ENCODE measurements around the gene C1QTNF12.

- TF ChIP-seq, protein P1, sequence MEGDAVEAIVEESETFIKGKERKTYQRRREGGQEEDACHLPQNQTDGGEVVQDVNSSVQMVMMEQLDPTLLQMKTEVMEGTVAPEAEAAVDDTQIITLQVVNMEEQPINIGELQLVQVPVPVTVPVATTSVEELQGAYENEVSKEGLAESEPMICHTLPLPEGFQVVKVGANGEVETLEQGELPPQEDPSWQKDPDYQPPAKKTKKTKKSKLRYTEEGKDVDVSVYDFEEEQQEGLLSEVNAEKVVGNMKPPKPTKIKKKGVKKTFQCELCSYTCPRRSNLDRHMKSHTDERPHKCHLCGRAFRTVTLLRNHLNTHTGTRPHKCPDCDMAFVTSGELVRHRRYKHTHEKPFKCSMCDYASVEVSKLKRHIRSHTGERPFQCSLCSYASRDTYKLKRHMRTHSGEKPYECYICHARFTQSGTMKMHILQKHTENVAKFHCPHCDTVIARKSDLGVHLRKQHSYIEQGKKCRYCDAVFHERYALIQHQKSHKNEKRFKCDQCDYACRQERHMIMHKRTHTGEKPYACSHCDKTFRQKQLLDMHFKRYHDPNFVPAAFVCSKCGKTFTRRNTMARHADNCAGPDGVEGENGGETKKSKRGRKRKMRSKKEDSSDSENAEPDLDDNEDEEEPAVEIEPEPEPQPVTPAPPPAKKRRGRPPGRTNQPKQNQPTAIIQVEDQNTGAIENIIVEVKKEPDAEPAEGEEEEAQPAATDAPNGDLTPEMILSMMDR (IDR thresholded peaks at IDR 0.05; ENCODE audit: insufficient read depth, low read length, poor library complexity, severe bottlenecking) = no peak
- TF ChIP-seq EZH2phosphoT487 (conservative IDR thresholded peaks at IDR 0.05; ENCODE audit: low read length) = no peak
These were observed 48.7 kb downstream of the C1QTNF12 start for GRCh38 chr1:1197551-1198422.
